Non-pigmented ciliary epithelial cell (primary cell): ENCODE measurements around the gene DIO3.

Experiments used
- DNase-seq: peaks from one replicate; pipeline ENCODE4 v3.0.0-alpha.2; 2010; ENCODE audit warnings: low read depth

DIO3 gene

DNA sequence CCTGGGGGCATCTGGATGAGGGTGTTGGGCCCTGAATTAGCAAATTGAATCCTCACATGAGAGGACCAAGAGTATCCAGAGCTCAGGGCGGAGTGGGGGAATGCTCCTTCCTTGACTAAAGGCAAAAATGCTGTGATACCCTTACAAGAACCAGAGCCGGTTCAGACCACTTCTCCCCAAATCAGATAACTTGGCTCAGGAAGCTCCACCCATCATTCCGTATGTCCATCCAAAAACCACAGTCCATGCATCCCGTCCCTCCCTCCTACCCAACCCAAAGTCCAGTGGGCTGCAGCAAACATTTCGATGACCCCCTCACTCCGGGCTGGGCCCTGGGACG lies 22.4 kb downstream of the DIO3 start:
- DNase-seq, result no peak

DNA sequence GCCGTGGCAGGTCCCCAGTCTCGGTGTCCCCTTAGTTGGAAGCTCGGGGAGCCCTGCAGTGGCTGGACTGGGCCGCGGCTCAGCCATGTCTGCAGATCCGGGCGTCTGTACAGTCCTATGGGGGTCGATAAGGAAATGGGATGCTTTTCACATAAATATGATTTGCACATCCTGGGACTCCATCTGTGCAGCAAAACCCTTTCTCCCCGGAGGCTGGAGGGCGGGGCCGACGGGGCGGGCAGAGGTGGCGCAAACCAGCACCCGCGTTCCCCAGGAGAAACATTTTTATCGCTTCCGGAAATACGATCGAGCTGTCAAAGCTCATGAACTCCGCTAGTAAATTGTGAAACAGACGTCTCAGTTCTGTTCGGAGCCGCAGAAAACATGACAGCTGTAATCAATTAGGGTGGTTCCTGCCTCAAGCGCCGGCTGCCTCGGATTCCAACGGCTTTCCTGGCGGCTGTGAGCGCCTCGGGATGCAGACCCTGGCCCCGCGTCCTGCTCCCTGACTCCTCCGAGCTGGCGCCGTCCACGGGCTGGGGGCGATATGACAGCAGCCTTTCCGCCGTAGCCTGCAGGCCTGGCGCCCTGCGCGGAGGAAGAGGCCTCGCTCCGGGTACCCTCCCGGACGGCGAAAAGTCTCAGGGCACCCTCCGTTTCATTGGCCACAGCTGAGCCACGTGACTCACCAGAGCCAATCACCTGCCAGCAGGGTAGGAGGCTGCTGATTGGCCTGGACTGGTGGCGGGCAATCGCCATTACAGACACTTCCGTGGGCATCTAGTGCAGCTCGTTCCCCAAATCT lies 23.0 kb downstream of the DIO3 start:
- peak; percentile 9 for DNase-seq

DNA sequence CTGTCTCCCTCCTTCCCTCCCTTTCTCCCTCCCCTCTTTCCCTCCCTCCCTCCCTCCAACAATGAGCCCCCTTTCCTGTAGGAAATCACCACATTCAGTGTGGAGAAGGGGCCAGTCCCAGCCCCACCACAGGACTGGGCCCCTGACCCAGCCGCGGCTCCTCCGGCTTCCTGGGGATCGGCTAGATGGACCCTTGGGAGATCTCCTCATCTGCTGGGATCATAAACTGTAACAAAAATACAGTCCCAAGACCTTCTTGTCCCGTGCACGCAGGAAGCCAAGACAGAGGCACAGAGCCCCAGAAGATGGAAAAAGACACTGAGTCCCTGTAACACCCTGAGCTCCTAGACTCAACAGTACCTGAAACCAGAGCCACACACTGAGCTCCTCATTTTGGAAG lies 23.9 kb downstream of the DIO3 start:
- no peak for DNase-seq

DNA sequence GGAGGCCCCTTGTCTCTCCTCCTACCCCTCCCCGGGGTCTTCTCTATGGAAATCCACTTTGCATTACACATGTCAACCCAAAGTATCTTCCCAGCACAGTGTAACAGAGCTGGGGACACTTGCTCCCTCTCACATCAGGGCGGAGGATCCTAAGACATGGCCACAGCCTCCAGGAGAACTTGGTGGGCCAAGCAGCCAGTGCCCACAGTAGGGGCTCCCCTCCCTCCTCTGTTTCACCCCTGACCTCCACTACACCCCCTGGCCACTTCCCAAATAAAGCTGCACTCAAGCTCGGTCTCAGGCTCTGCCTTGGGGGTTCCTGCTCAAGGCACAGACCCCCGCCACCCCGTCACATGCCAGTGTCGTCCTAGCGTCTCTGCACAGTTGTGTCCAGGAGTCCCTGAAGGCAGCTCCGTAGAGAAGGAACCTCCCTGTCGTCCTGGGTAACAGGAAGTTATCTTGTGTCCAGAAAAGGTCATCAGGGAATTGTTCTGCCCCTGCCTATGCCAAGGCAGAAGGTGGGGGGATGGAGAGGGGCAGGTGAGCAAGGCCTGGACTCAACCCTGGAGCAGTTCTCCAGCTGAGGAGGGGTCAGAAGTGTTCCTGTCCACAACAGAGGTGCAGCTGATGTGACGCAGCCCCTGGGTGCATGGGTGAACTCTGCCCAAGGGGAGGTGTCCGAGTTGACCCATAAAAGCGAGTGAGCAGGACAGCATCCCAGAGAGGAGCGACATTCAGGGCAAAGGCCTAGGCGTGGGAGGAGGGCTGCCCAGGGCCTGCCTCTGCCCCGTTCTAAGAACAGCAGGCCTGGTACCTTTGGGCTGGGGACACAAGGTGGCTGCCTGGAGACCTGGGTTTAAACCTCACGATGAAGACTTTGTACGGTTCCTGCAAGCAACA lies 25.5 kb downstream of the DIO3 start:
- DNase-seq, result no peak

DNA sequence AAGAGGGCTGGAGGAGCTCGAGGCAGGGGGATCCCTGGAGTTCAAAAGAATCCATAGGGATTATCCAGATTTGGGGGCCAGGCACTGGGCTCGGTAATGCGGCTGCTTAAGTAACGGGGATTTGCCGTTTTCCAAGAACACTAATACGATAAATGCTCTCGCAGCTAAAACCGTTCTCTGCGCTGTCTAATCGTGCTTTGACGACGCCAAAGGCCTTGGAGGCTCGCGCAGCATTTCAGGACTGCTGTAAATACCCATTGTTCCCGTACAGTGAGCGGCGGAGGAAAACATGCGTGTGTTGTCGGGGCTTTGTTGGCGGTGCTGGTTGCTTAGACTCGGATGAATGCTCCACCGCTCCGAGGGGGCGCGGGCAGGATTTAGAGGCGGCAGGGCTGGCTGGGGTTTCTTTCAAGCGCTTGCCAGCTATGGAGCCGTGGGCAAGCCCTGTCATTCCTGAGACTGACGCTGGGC lies 26.2 kb downstream of the DIO3 start:
- no peak for DNase-seq

GRCh38 chr14:101588286-101588975 lies 27.1 kb downstream of the DIO3 start:
- DNase-seq, result no peak

DNA sequence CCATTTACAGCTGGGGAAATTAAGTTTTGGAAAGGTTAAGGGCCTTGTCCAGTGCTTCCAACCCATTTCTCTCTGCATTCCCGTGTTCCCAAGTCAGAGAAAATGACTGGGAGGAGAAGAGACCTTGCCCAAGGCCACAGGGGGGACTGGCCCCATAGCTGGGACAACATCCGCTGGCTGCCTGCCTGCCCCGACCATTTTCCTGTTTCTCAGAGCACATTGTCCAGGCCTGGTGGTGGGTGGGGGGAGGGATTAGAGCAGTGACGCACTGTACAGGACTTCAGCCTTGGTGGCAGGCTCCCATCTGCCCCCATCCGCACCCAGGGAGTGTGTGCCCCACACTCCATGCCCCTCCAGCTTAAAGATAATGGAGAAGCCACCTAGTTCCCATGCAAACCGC lies 27.7 kb downstream of the DIO3 start:
- no peak for DNase-seq

DNA sequence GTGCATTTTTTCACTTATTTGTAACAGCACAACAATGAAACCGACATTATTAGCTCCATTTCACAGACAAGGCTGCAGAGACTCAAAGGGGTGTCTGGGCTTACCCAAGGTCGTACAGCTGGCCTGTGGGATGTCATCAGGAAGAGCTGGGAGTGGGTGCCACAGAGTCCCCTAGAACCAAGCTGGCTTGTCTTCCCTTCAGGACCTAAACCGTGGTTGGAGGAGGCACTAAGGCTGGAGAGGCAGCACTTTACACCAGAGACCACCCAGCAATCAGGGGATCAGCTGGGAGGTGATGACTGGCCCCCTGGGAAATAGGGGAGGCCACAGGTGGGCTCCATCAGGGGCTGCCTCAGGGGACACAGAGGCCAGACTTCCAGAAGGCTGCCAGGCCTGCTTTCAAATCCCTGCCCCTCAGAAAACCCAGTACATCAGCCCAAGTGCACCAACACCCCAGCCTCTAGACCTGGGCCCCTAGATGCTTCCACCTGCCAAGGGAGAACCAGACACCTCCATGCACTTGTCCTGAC lies 28.3 kb downstream of the DIO3 start:
- DNase-seq, result no peak

DNA sequence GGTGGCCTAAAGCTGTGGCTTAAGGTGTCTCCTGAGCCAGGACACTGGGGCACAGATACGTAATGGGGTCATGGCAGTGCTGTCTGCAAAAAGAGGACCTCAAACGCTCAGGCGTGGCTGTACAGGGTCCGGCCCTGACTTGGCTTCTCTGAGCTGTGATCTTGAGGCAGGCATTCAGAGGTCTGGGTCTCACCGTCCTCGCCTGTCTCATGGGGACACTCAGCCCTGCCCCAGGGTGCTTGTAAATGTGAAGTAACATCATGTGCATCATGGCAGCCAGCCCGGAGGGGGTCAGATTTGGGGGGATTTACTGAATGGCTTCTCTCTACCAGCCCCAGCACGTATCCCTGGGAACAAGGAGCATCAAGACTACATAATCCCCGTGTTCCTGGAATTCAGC lies 28.8 kb downstream of the DIO3 start:
- no peak for DNase-seq

- DNase-seq, result no peak
Measured at GRCh38 chr14:101590616-101591015, 29.3 kb downstream of the DIO3 start.

GRCh38 chr14:101591121-101591520 lies 29.8 kb downstream of the DIO3 start:
- no peak for DNase-seq

DNA sequence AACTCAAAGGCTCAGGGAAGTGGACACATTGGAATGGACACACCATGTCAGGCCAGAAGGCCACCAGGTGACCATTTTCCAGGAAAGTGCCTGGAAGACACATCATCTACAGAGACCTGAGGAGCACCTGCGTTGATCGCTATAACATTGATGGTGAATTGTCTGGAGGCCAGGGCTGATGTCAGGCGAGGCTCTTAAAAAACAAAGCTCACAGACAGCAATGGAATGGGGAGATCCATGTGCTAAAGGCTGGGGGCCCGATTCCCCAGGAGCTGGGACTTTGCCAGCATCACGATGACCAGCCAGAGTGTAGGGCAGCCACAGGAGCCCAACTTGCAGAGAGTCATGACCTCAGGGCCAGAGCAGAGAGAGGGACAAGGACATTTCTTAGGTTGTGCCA lies 30.3 kb downstream of the DIO3 start:
- no peak for DNase-seq

- no peak for DNase-seq
Measured at GRCh38 chr14:101593411-101594238, 32.3 kb downstream of the DIO3 start.

GRCh38 chr14:101594511-101595148 lies 33.3 kb downstream of the DIO3 start:
- no peak for DNase-seq

DNA sequence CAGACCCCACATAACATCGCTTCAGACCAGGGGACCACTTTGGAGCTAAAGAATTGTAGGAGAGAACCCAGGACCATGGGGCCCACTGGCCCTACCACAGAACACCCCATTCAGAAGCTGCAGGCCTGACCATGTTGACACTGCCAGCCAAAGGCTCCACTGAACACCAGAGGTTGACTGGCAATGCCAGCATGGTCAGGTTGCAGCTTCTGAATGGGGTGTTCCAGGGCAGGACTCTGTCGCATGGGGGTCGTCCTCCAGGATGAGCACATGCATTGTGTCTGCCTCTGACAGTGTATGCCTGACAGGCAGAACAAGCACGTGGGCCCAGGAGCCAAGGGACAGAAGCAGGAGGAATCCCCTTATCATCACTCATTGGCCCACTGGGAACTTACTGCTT lies 34.1 kb downstream of the DIO3 start:
- no peak for DNase-seq

- DNase-seq, result no peak
Measured at GRCh38 chr14:101595887-101596721, 34.8 kb downstream of the DIO3 start.

- DNase-seq, result no peak
Measured at GRCh38 chr14:101596742-101597141, 35.4 kb downstream of the DIO3 start.

- DNase-seq, result no peak
Measured at GRCh38 chr14:101598159-101598558, 36.9 kb downstream of the DIO3 start.

DNA sequence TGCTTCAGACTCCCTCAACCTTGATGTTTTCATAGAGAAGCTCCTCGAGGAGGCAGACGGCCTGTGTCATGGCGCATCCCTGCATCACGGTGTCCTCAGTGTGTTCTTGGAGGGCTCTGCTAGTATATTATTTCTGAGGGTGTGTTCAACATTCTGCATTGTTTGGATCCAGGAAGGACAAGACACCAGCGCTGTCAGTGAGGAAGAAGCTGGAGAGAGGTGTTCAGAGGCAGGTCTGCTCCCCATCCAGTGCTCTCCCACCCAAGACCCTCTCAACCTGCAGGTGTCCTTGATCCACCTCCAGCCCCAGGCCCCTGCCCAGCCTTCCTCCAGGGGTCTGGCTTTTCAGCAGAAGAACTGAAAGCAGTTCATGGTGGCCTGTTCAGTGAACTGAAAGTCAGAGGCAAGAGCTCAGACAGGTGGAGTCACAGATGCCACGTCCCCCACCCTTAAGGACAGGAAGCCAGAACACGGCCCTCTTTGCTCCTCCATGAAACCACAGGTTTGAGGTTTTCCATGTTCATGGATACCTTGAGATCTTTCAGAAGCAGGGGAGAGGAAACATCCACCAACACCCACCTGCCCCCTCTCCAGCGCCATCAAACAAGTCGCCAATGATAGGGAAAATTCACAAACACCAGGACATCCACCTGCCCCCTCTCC lies 37.4 kb downstream of the DIO3 start:
- no peak for DNase-seq
